Heart right ventricle (tissue), 16 donors: ENCODE results near the gene DMAC2L. TPM values are rescaled to one million over a fixed set of nuclear protein-coding genes. Genes with fewer than 3 reads are reported as not detected.

Experiments
- ATAC-seq, 8 donors: fragments of 200-7000 bp; cut with Tn5 transposase; one replicate each; pipeline ENCODE4 v1.9.1; 2020; ENCODE audit warnings: mild to moderate bottlenecking in 8 of 8, moderate library complexity in 8 of 8, moderate number of reproducible peaks in 1 of 8
- DNase-seq, 2 donors: peaks; one replicate each; pipeline ENCODE4 v3.0.0-alpha.2; 2020
- H3K27ac ChIP-seq, 10 donors: fragments of 200-600 bp; sonication (generic) in 2 of 10; one replicate each; pipeline versions ENCODE4 v1.5.0 to v1.8.0; 2020 to 2022; ENCODE audit warnings: mild to moderate bottlenecking in 3 of 10
- H3K27me3 ChIP-seq, 7 donors: fragments of 200-600 bp; one replicate each; pipeline ENCODE4 v1.8.0; 2021 to 2022; ENCODE audit warnings: mild to moderate bottlenecking in 2 of 7
- H3K36me3 ChIP-seq, 9 donors: fragments of 200-600 bp; sonication (generic) in 1 of 9; one replicate each; pipeline versions ENCODE4 v1.5.0 to v1.8.0; 2020 to 2022; ENCODE audit warnings: mild to moderate bottlenecking in 2 of 9
- H3K4me1 ChIP-seq, 9 donors: fragments of 200-600 bp; sonication (generic) in 1 of 9; one replicate each; pipeline versions ENCODE4 v1.5.0 to v1.8.0; 2020 to 2022; ENCODE audit warnings: mild to moderate bottlenecking in 4 of 9
- H3K4me3 ChIP-seq, 10 donors: fragments of 200-600 bp; sonication (generic) in 2 of 10; one replicate each; pipeline versions ENCODE4 v1.5.0 to v1.8.0; 2020 to 2022; ENCODE audit warnings: mild to moderate bottlenecking in 7 of 10, moderate library complexity in 2 of 10
- H3K9me3 ChIP-seq, 11 donors: fragments of 200-600 bp in 10 of 11; sonication (generic) in 2 of 11; one replicate each; pipeline versions ENCODE4 v1.5.0 to v1.8.0; 2013 to 2022; ENCODE audit warnings: mild to moderate bottlenecking in 2 of 11, control low read depth in 1 of 11, moderate library complexity in 1 of 11
- CTCF ChIP-seq, 9 donors: fragments of 200-600 bp; sonication (generic) in 2 of 9; IDR thresholded peaks; one replicate each; pipeline versions ENCODE4 v1.5.0 to v1.8.0; 2021 to 2022; ENCODE audit warnings: antibody characterized with exemption in 9 of 9, mild to moderate bottlenecking in 5 of 9, moderate library complexity in 1 of 9
- WGBS, 2 donors: extraction: QIAGEN DNeasy Blood & Tissue Kit; methylation state at CpG; one replicate each; pipeline ENCODE4 v1.1.7; 2013; ENCODE audit warnings: inconsistent platforms in 1 of 2; 5-methylcytosine and 5-hydroxymethylcytosine counted together
- intact Hi-C, 10 donors: fragments of 100-400 bp; cut with DNase I; formaldehyde crosslinking; loops; one replicate each; pipeline versions ENCODE4 v1.11.1 to v1.14.2; 2022
- polyA plus RNA-seq, 2 donors: library from polyadenylated mRNA; stranded (reverse); fragments of 200-250 nt; gene quantifications; one replicate each; pipeline ENCODE4 v1.2.3, GENCODE V29; 2013
- total RNA-seq, 10 donors: library from RNA; stranded (reverse); fragmentation: NEBNext Ultra II Directional in 3 of 10; extraction: Animal tissue kit (Norgen Biotek cat#: 25700) in 3 of 10; gene quantifications; one replicate each; pipeline versions ENCODE4 v1.2.1 to v1.2.4, GENCODE V29; 2021 to 2023
- donor health status: Arrhythmogenic right ventricular cardiomyopathy.
- donor health status: ischemic (EF 13 %, LVEDD 7.1; RV severe dilation, severe dysfunction).
- donor health status: healthy with polysubstance abuse.
- donor health status: DM: no; HTN: yes; CAD: no.
- donor health status: DM: no; HTN: no; CAD: no.
- donor health status: ischemic (EF 25% LVEDD 6.9; RV normal size, moderate dysfunction).
- donor health status: ischemic (EF 25% LVEDD 5.7; RV mildly dilated, moderate dysfunction).
- donor health status: healthy.
- donor health status: DM: yes; HTN: yes; CAD: no.
- donor health status: Ischemic cardiomyopathy.
- donor health status: ischemic (EF 35%, LVEDD 5.7; RV mildly dilated, moderate dysfunction).
- donor health status: nonischemic (EF 11% LVEDD 7.7; RV severe dilation, severe dysfunction).
- donor health status: DM: yes; HTN: yes; CAD: no.
- donor health status: PGD.
- donor health status: ischemic (EF 29% LVEDD 5.4; RV normal size, mild dysfunction).
- donor health status: nonischemic (EF 23%, LVEDD 6.1; RV moderate dilation, normal function).

DMAC2L gene
- total and polyA plus RNA-seq, 12 donors, result 9.4 to 31.3 (median 24.3) TPM

GRCh38 chr14:50348933-50349332 is 36.8 kb downstream of the DMAC2L start:
- no peak overlapping the region for H3K4me3 ChIP-seq
- H3K4me1 ChIP-seq, result peaks cover 0 to 31% (median 17%) of the 10 kb centered on the region in 9 donors
- peak overlapping the region in 1 of 10 donors; percentile 22 for H3K27ac ChIP-seq
- H3K27me3 ChIP-seq, result no peaks in the 10 kb centered on the region
- H3K9me3 ChIP-seq, result no peaks in the 10 kb centered on the region
- intact Hi-C loops, result loop anchor here in 1 of 10 donors (5.0 kb wide), 1 partner anchor 48 kb away; the partner anchor contains the start of gene CDKL1
- H3K36me3 ChIP-seq, result no peaks in the 10 kb centered on the region
- TF ChIP-seq CTCF (IDR thresholded peaks at IDR 0.05), result no peak
- ATAC-seq (no peak), DNase-seq (no peak)

- no peak overlapping the region for H3K4me3 ChIP-seq
- DNase-seq (no peak), ATAC-seq (no peak)
- H3K36me3 ChIP-seq, result no peaks in the 10 kb centered on the region
- WGBS, 2 donors, result 66 to 68% methylated on average over 2 of the region's 2 CpGs
- intact Hi-C loops, result no loop called here
- TF ChIP-seq CTCF (IDR thresholded peaks at IDR 0.05), result no peak
- H3K4me1 ChIP-seq, result peaks cover 0 to 25% (median 8%) of the 10 kb centered on the region in 9 donors
- H3K27me3 ChIP-seq, result no peaks in the 10 kb centered on the region
- H3K27ac ChIP-seq, result no peak overlapping the region
- H3K9me3 ChIP-seq, result no peaks in the 10 kb centered on the region
Measured at GRCh38 chr14:50350975-50351374, 38.9 kb downstream of the DMAC2L start.

- intact Hi-C loops, result no loop called here
- 79 to 87% methylated on average over 4 of the region's 4 CpGs for WGBS, 2 donors
- H3K36me3 ChIP-seq, result peaks cover 0 to 2% (median 0%) of the 10 kb centered on the region in 9 donors
- H3K27me3 ChIP-seq, result no peaks in the 10 kb centered on the region
- peaks cover 0 to 16% (median 5%) of the 10 kb centered on the region in 9 donors for H3K4me1 ChIP-seq
- ATAC-seq, result no peak
- H3K27ac ChIP-seq, result no peak overlapping the region
- DNase-seq, result no peak
- no peak overlapping the region for H3K4me3 ChIP-seq
- TF ChIP-seq CTCF (IDR thresholded peaks at IDR 0.05), result no peak
- no peaks in the 10 kb centered on the region for H3K9me3 ChIP-seq
Measured at GRCh38 chr14:50352584-50352983, 40.5 kb downstream of the DMAC2L start.

- Histone ChIP-seq H3K27ac (no peak overlapping the region), H3K27me3 (no peaks in the 10 kb centered on the region), H3K36me3 (peaks cover 0 to 5% (median 0%) of the 10 kb centered on the region in 9 donors), H3K4me1 (peaks cover 0 to 11% (median 0%) of the 10 kb centered on the region in 9 donors), H3K9me3 (no peaks in the 10 kb centered on the region), H3K4me3 (no peak overlapping the region)
- WGBS, 2 donors, result 80 to 83% methylated on average over 4 of the region's 4 CpGs
- TF ChIP-seq CTCF (IDR thresholded peaks at IDR 0.05), result no peak
- intact Hi-C loops, result no loop called here
- ATAC-seq (no peak), DNase-seq (no peak)
Measured at GRCh38 chr14:50353126-50353525, 41.0 kb downstream of the DMAC2L start.
